GM21717 (cell line): Measurements from ENCODE around the gene SRMS.

Experiments used
- ATAC-seq: cut with Tn5 transposase; IDR thresholded peaks from one replicate; pipeline ENCODE4 v1.9.1; 2021; ENCODE audit warnings: mild to moderate bottlenecking, moderate library complexity; ENCODE audit not compliant: unreplicated experiment

Gene SRMS

DNA sequence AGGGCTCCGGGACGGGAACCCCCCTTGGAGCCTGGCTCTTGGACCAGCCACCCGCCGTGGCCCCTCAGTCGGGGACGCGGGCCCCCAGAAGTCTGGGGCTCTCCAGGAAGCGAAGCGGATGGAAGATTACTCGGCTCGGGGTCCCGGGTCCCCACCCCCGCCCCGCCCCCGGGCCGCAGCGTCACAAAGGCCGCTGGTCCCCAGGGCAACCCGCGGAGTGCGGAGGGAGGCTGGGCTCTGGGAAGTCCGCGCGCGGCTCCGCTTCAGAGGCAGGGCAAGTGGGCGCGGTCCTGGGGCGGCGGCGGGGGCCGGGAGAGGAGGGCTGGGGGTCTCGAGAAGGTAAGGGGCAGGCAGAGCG is 6.4 kb upstream of the SRMS start, which contains the start of gene FNDC11:
TSS of gene FNDC11 (plus strand) at position 227 of the 358 bp plus-strand sequence. CDS start 1,505 bp downstream, outside the sequence.
- ATAC-seq, result peak; percentile 15

DNA sequence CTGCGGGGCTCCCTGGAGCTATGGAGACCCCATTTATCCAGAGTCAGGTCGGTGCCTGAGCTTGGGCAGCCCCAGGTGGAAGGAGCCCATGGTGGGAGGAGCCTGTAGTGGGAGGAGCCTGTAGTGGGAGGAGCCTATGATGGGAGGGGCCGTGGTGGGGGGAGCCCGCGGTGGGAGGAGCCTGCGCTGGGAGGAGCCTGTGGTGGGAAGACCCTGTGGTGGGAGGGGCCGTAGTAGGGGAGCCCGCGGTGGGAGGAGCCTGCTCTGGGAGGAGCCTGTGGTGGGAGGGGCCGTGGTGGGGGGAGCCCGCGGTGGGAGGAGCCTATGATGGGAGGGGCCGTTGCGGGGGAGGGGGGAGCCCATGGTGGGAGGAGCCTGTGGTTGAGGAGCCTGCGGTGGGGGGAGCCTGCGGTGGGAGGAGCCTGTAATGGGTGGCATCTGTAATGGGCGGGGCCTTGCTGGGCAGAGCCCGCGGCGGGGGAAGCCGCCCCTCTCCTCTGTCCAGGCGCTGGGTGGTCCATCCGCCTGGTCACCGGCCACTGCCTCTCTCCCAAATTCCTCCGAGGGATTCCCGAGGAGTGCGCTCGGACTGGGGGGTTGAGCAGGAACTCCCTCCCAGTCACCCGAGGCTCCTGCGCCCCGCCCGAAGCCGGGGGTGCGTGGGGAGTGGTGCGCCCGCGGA is 5.8 kb upstream of the SRMS start:
- peak; percentile 29 for ATAC-seq

- ATAC-seq, result peak; percentile 22
Observed at GRCh38 chr20:63552481-63553249, 5.1 kb upstream of the SRMS start.

GRCh38 chr20:63551068-63551467 is 3.5 kb upstream of the SRMS start:
- ATAC-seq, result no peak

DNA sequence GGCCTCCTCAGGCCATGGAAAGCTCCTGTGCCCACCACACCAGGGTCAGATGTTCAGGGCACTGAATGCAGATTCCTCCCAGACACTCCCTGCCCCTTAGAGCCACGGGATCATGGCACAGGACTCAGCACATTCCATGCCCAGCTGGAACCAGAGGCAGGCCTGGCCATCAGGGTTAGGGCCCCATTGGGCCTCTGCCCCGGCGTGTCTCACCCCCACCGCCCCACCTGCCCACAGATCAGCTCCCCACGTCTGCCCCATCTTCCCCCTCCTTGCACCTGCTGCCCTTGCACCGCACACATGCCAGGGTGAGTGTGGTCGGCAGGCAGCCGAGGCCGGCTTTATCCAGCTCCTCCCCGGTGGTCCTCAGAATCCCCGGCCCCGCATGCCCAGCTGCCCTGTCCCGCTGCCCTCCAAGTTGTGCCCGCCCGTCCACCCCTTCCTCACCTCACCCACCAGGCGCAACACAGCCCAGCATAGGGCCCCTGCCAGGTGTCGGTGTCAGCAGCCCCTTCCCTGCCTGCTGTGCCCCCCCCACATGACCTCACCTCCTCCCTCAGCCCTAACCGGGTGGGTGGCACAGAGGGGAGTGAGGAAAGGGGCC is 2.2 kb upstream of the SRMS start:
- no peak for ATAC-seq

GRCh38 chr20:63549019-63549418 is 1.5 kb upstream of the SRMS start:
- ATAC-seq, result no peak

DNA sequence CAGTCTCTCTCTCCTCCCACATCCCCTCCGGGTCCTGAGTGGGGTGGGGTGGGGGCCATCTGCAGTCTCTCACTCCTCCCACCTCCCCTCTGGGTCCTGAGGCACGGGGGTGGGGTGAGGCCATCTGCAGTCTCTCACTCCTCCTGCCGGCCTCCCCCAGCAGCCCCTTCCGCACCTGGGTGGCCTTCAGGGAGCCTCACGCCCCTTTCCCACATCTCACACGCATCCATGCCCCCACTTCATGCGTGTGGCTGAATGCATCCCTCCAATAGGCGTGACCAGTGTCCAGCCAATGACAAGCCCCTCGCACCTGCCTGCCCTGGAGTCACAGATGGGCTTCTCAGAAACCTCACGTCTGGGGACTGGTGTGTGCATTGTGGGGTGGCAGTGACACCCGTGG is 993 bp upstream of the SRMS start:
- no peak for ATAC-seq

GRCh38 chr20:63546956-63547724 is 409 bp downstream of the SRMS start:
- no peak for ATAC-seq

DNA sequence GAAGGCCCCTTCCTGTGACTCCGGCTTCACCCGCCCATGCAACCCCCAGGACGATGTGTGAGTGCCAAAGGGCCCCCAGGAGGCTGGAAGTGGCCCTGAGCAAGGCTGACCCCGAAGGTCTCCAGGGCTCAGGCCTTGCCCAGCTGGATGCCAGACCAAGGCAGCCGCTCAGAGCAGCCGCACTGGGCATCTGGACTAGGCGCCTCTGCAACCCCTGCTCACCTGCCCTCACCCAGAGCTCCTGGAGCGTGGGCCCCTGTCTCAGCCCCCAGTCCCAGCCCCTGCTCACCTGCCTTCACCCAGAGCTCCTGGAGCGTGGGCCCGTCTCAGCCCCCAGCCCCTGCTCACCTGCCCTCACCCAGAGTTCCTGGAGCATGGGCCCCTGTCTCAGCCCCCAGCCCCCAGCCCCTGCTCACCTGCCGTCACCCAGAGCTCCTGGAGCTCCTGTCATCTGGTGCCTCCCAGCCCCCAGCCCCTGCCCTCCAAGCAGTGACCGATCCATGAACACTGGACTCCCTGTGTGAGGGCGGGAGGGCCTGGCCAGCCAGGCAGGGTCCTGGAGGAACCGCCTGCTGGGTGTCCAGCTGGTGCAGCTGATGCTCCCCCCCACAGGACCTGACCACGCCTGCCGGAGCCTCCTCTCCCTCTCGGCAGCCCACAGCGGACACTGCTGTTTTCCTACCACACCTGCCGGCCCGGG is 1.1 kb downstream of the SRMS start:
- no peak for ATAC-seq

DNA sequence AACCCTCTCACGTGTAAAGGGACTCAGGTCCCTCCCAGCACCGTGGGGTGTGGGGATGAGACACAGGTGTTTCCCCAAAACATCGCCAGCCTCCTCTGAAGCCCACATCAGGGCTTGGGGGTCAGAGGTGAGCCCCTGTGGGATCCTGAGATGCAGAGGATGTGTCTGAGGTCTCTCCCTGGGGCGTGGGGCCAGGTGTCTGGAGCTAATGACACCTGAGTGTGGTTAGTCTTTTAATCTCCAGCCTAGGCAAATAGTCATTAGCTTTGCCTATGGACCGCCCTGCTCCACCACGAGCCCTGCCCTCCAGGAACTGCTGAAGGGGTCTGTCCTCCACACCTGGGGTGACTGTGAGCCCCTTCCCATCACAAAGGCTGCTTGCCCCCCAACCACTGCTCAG is 1.7 kb downstream of the SRMS start:
- ATAC-seq, result no peak

DNA sequence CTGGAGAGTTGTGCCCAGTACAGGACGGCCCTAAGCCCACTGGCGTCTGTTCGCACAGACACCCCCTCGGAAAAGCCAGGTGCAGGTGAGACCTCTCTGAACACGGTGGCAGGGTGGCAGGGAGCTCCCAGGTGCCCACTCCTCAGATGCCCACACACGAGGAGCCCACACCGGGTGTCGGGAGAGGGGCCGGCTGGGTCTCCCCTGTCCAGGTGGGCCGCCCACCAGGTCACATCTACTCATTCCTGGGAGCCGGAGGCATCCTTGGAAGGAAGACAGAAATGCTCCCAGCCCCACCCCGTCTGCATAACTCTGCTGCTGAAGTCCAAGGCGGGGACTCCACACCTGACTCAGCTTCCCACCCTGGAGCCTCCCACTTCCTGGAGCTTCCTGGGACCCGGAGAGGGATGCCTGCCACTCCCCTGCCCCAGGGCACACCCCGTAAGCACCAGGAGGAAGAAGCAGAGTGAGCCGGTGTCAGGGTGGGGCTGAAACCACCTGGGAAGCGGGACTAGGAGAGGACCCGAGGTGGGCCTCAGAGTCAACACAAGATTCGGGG is 2.5 kb downstream of the SRMS start:
- ATAC-seq, result no peak

- no peak for ATAC-seq
Observed at GRCh38 chr20:63544241-63544957, 3.1 kb downstream of the SRMS start.

- no peak for ATAC-seq
Observed at GRCh38 chr20:63543733-63544132, 3.8 kb downstream of the SRMS start.

DNA sequence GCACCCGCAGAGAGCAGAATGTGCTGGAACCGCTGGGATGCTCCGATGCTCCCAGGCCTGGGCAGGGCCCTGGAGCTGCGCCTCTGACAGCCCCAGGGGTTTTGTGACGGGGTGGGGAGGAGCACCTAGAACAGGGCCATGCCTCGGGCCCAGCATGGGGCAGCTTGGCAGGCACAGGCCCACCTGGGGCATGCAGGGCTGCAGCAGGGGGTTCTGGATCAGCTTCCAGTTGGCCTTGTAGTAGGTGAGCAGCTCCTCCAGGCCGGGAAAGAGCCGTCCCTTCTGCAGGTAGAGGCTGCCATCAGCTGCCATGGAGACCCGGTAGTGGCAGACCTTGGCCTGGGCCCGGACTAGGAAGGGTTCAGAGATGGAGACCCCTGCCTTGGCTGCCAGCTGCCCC is 4.4 kb downstream of the SRMS start:
- no peak for ATAC-seq

GRCh38 chr20:63542696-63543095 is 4.9 kb downstream of the SRMS start:
- ATAC-seq, result no peak

GRCh38 chr20:63542031-63542559 is 5.5 kb downstream of the SRMS start:
- no peak for ATAC-seq

GRCh38 chr20:63541371-63541770 is 6.2 kb downstream of the SRMS start:
- no peak for ATAC-seq

DNA sequence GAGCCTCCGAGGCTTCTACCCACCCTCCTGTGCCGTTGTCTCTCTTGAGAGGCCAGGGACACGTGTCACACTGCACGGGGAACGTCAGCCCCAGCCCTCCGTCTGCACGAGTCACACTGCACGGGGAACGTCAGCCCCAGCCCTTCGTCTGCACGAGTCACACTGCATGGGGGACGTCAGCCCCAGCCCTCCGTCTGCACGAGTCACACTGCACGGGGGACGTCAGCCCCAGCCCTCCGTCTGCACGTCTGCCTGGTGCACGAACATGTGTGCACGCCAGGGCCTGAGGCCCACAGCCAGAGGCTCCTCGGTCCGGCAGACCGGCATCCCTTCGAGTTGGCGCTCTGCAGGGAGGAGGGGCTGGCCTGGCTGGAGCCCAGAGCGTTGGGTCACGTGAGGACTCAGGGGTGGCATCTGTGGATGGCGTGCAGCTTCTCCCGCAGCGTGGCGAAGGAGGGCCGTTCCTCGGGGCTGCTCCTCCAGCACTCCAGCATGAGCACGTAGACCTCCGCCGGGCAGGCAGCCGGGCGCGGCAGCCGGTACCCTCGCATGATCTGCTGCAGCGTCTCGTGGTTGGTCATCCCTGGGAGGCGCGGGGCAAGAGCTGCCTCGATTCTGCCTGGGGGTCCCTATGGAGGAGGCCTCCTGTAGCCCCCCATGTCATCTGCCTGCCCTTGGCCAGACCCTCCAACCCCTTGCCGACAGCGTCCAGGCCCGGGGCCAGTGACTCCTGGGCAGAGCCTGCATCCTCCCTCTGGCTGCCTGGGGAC is 6.9 kb downstream of the SRMS start:
- ATAC-seq, result no peak
